Large intestine (tissue), 3 donors: Measurements from ENCODE around the gene BCL10. TPM values are rescaled to one million over a fixed set of nuclear protein-coding genes. Genes with fewer than 3 reads are reported as not detected.

ENCODE experiments used
- DNase-seq, 2 donors: peaks; one replicate each; pipeline versions ENCODE4 v3.0.0 to v3.0.0-alpha.2; 2013
- H3K27ac ChIP-seq: one replicate; pipeline ENCODE4 v1.5.1; 2013; ENCODE audit warnings: low read length
- H3K27me3 ChIP-seq: 2 replicates; pipeline ENCODE4 v1.6.1; 2013; ENCODE audit warnings: low read length; ENCODE audit not compliant: control insufficient read depth, insufficient read depth
- H3K36me3 ChIP-seq: 2 replicates; pipeline ENCODE4 v1.6.1; 2013; ENCODE audit warnings: low read length; ENCODE audit not compliant: control insufficient read depth, insufficient read depth
- H3K4me1 ChIP-seq: one replicate; pipeline ENCODE4 v1.6.1; 2013; ENCODE audit warnings: low read length; ENCODE audit not compliant: control insufficient read depth, insufficient read depth
- H3K4me3 ChIP-seq: one replicate; pipeline ENCODE4 v1.5.1; 2013; ENCODE audit warnings: low read length
- H3K9me3 ChIP-seq: one replicate; pipeline ENCODE4 v1.6.1; 2013; ENCODE audit warnings: mild to moderate bottlenecking, low read depth, low read length, moderate library complexity; ENCODE audit not compliant: control insufficient read depth
- WGBS: methylation state at CpG from one replicate; pipeline ENCODE4 v1.1.5; 2013; ENCODE audit warnings: low lambda C conversion rate; ENCODE audit not compliant: insufficient coverage; 5-methylcytosine and 5-hydroxymethylcytosine counted together
- polyA plus RNA-seq: library from polyadenylated mRNA; unstranded; fragments of 120-200 nt; gene quantifications from one replicate; pipeline ENCODE4 v1.2.1, GENCODE V29; 2013

BCL10 gene
- polyA plus RNA-seq, 1 donor: 27.0 TPM

GRCh38 chr1:85317560-85317959, 41.1 kb upstream of the BCL10 start:
- 80% methylated on average over 1 of the region's 5 CpGs for whole genome bisulfite sequencing
- Histone ChIP-seq H3K27ac (no peak overlapping the region), H3K9me3 (no peaks in the 10 kb centered on the region), H3K36me3 (peaks cover 6% of the 10 kb centered on the region), H3K4me1 (no peaks in the 10 kb centered on the region), H3K4me3 (no peak overlapping the region), H3K27me3 (no peaks in the 10 kb centered on the region)
- DNase-seq: no peak

GRCh38 chr1:85316321-85316720, 39.9 kb upstream of the BCL10 start:
- peaks cover 3% of the 10 kb centered on the region for H3K36me3 ChIP-seq
- no peaks in the 10 kb centered on the region for H3K27me3 ChIP-seq
- DNase-seq: no peak
- H3K4me1 ChIP-seq: no peaks in the 10 kb centered on the region
- H3K27ac ChIP-seq: no peak overlapping the region
- no CpG with 5 or more reads among the region's 2 CpGs for WGBS
- H3K9me3 ChIP-seq: no peaks in the 10 kb centered on the region
- H3K4me3 ChIP-seq: no peak overlapping the region

GRCh38 chr1:85315789-85316188, 39.4 kb upstream of the BCL10 start:
- no peak overlapping the region for H3K4me3 ChIP-seq
- H3K4me1 ChIP-seq: no peaks in the 10 kb centered on the region
- H3K9me3 ChIP-seq: no peaks in the 10 kb centered on the region
- WGBS: 86% methylated on average over 5 of the region's 8 CpGs
- peaks cover 2% of the 10 kb centered on the region for H3K36me3 ChIP-seq
- no peak for DNase-seq
- H3K27ac ChIP-seq: no peak overlapping the region
- H3K27me3 ChIP-seq: no peaks in the 10 kb centered on the region

GRCh38 chr1:85314726-85315125, 38.3 kb upstream of the BCL10 start:
- no peak for DNase-seq
- Histone ChIP-seq H3K27ac (no peak overlapping the region), H3K4me3 (no peak overlapping the region), H3K9me3 (no peaks in the 10 kb centered on the region), H3K4me1 (no peaks in the 10 kb centered on the region), H3K27me3 (no peaks in the 10 kb centered on the region), H3K36me3 (peaks cover 2% of the 10 kb centered on the region)

GRCh38 chr1:85313888-85314696, 37.7 kb upstream of the BCL10 start:
- no peak for DNase-seq
- H3K27ac ChIP-seq: no peak overlapping the region
- H3K4me1 ChIP-seq: no peaks in the 10 kb centered on the region
- H3K27me3 ChIP-seq: no peaks in the 10 kb centered on the region
- no CpG with 5 or more reads among the region's 3 CpGs for WGBS
- no peak overlapping the region for H3K4me3 ChIP-seq
- peaks cover 2% of the 10 kb centered on the region for H3K36me3 ChIP-seq
- H3K9me3 ChIP-seq: no peaks in the 10 kb centered on the region

- Histone ChIP-seq H3K27me3 (no peaks in the 10 kb centered on the region), H3K4me1 (no peaks in the 10 kb centered on the region), H3K36me3 (peaks cover 2% of the 10 kb centered on the region), H3K27ac (no peak overlapping the region), H3K4me3 (no peak overlapping the region), H3K9me3 (no peaks in the 10 kb centered on the region)
- no CpG with 5 or more reads among the region's 2 CpGs for WGBS
- DNase-seq: no peak
Measured at GRCh38 chr1:85311818-85312217, 35.4 kb upstream of the BCL10 start.

GRCh38 chr1:85308833-85309350, 32.5 kb upstream of the BCL10 start:
- H3K4me3 ChIP-seq: no peak overlapping the region
- no peak for DNase-seq
- no peak overlapping the region for H3K27ac ChIP-seq
- H3K27me3 ChIP-seq: no peaks in the 10 kb centered on the region
- 67% methylated on average over 2 of the region's 4 CpGs for WGBS
- no peaks in the 10 kb centered on the region for H3K4me1 ChIP-seq
- H3K9me3 ChIP-seq: no peaks in the 10 kb centered on the region
- no peaks in the 10 kb centered on the region for H3K36me3 ChIP-seq

- Histone ChIP-seq H3K9me3 (no peaks in the 10 kb centered on the region), H3K4me1 (no peaks in the 10 kb centered on the region), H3K27me3 (no peaks in the 10 kb centered on the region), H3K36me3 (no peaks in the 10 kb centered on the region), H3K4me3 (no peak overlapping the region), H3K27ac (no peak overlapping the region)
- peak; percentile 78 to 81 for DNase-seq
- 0% methylated on average over 2 of the region's 27 CpGs for WGBS
Measured at GRCh38 chr1:85307987-85308832, 31.8 kb upstream of the BCL10 start.

GRCh38 chr1:85306236-85306635, 29.8 kb upstream of the BCL10 start:
- no CpG with 5 or more reads among the region's 4 CpGs for WGBS
- H3K27ac ChIP-seq: no peak overlapping the region

GRCh38 chr1:85303440-85304162, 27.2 kb upstream of the BCL10 start:
- H3K4me1 ChIP-seq: peaks cover 2% of the 10 kb centered on the region
- WGBS: 91% methylated on average over 4 of the region's 4 CpGs
- no peaks in the 10 kb centered on the region for H3K36me3 ChIP-seq
- H3K27me3 ChIP-seq: no peaks in the 10 kb centered on the region
- no peaks in the 10 kb centered on the region for H3K9me3 ChIP-seq
- H3K27ac ChIP-seq: no peak overlapping the region
- H3K4me3 ChIP-seq: no peak overlapping the region
- no peak for DNase-seq

More at GRCh38 chr1:85306236-85306635, 29.8 kb upstream of the BCL10 start:
- no peaks in the 10 kb centered on the region for H3K36me3 ChIP-seq
- H3K4me1 ChIP-seq: no peaks in the 10 kb centered on the region
- no peak for DNase-seq
- no peaks in the 10 kb centered on the region for H3K9me3 ChIP-seq
- H3K4me3 ChIP-seq: no peak overlapping the region
- H3K27me3 ChIP-seq: no peaks in the 10 kb centered on the region
